Stimulated activated CD8-positive, alpha-beta memory T cell treated with anti-CD3 and anti-CD28 coated beads, Interleukin-7, amount 100 ng/mL, for 24 hours (primary cell): ENCODE measurements around the gene ZNF275.
"Not testable (repeated sequence)": the region's sequence is repeated elsewhere in the genome, so short reads cannot be mapped to it uniquely, and the experiment has no call there.

Source experiments
- DNase-seq: peaks from one replicate; pipeline ENCODE4 v3.0.0-alpha.2; 2020; ENCODE audit warnings: low read depth

Gene ZNF275

GRCh38 chrX:153333821-153334653 is at the start of gene ZNF275:
TSS of gene ZNF275 (plus strand) at chrX:153334153. CDS start at chrX:153336680, 2,527 bp downstream.
- DNase-seq: peak; percentile 39

DNA sequence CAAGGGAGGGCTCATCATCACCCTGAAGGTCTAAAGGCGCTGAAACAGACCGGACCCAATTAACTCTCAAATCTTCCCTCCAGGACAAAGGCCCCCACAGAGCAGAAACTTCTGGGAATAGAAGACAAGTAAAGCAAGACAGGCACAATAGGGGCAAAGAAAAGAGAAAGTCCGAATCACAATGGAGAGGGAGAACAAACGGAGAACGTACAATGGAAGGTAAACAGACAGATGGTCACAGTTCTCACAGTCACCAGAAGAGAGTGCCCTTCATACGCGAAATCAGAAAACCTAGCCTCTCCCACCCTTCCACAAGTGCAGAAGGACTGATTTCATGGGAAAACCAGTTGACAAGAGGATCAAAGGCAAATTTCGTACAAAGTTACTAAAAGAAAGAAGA is 48.3 kb upstream of the ZNF275 start:
- not testable (repeated sequence) for DNase-seq

DNA sequence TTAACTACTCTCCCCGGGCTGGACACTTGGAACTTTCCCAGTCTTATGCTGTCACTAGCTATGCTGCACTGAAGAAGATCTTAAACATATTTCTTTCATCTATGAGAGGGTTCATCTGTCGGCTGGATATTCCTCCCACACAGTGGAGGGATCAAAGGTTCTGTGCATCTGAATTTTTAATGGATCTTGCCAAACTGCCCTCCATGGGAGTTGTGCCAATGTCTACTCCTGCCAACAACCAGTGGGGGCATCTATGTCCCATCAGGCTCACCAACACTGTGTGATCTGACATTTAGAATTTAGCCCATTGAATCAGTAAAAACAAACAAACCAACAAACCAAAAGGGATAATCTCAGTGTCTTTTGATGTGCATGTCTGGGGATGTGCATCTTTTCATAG is 45.1 kb upstream of the ZNF275 start:
- not testable (repeated sequence) for DNase-seq

DNA sequence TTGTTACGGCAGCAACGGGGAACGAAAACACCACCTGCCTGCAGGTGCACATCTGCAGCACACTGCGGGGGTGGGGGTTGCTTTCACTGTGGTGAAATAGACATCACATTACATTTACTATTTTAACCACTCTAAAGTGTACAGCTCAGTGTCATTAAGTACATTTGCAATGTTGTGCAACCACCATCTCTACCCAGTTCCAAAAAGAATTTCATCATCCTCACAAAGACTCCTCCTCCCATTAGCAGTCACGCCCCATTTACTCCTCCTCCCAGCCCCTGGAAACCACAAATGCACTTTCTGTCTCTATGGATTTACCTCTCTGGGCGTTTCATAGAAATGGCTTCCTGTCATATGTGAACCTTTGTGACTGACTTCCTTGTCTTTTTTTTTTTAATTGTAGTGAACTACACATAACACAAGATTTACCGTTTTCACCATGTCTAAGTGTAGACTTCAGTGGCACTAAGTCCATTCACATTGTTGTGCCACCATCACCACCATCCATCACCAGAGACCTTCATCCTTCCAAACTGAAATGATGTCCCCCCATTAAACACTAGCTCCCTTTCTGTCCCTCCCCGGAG is 40.4 kb upstream of the ZNF275 start:
- DNase-seq: not testable (repeated sequence)

DNA sequence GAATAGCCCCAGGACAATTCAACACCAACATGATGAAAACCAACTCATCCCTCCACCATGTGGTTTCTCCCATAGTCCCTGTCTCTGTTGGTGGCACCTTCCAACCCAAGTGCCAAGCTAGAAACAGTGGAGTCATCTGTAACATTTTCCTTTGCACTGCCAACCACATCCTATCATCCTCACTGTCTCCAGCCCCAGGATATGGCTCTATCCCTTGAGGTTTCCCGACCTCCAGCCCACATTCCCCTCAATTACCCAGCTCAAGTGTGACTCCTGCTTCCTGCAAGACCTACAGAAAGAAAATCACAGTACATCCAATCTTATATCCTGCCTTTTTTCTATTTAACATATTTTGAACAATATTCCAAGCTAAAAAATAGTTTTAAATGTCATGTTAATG is 36.6 kb upstream of the ZNF275 start:
- DNase-seq: no peak

DNA sequence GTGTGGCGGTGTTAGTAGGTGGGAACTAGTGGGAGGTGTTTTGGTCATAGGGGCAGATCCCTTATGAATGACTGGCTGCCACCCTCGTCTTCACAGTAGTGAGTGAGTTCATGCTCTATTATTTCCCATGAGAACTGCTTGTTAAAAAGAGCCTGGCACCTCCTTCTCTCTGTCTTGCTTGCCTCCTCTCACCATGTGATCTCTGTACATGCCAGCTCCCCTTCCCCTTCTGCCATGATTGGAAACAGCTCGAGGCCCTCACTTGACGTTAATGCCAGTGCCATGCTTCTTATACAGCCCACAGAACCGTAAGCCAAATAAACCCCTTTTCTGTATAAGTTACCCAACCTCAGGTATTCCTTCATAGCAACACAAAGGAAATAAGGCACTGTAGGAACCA is 34.1 kb upstream of the ZNF275 start:
- DNase-seq: no peak

- no peak for DNase-seq
Measured at GRCh38 chrX:153301746-153302145, 32.2 kb upstream of the ZNF275 start.

DNA sequence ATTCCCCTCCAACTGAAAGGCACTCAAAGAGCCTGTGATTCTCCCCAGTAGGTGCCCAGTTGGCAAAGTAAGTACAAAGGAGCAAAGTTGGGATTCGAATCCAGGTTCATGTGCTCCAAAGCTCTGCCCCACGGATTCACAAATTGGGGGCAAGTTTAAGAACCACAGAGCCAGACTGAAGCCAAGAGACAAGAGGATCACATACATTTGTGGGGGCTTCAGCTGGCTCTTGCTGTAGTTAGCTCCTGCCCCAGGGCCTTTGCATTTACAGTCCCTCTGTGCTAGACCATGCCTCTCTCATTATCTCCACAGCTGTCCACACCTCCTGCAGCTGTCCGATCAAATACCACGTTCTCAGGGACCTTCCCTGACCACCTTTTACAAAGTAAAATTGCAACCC is 31.2 kb upstream of the ZNF275 start:
- no peak for DNase-seq

- DNase-seq: no peak
Measured at GRCh38 chrX:153303276-153304262, 30.4 kb upstream of the ZNF275 start.

- no peak for DNase-seq
Measured at GRCh38 chrX:153304988-153305736, 28.8 kb upstream of the ZNF275 start.

- DNase-seq: no peak
Measured at GRCh38 chrX:153305972-153306371, 28.0 kb upstream of the ZNF275 start.

- DNase-seq: no peak
Measured at GRCh38 chrX:153306527-153307115, 27.3 kb upstream of the ZNF275 start.

DNA sequence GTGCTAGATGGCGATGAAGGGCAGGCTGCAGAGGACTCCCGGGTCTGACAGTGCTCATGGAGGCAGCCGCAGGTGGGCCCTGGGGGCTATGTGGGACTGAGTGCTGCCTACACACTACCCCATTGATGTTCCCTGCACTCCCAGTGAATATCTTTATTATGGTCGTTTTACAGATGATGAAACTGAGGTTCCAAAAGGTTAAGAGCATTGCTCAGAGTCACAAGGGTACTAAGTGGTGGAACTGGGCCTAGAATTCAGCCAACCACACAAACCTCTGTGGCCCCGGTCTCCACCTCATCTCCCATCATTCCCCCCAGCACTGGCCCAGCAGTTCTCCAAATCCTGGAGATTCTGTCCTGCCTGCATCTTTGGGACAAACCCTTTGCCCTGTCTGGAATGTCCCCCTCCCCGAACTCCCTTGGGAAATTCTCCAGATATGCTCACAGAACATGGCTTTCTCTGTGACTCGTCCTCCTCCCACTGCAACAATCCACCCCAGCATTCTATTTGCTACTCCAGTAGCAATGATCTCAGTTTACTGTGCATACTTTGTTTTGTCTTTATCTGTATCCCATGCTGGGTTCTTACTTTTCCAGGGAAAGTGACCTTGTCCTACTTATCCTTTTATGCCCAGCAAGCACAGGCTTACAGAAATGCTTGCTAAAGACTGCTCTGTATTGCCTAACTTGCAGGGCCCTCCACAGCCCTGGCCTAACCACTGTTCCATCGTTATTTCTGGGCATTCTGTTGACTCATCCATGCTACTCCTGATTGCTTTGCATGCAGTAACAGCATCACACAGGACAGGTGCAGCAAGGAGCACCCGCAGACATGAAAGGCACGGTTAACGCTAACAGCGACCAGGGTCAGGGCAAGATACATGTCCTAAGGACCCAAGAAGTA is 26.4 kb upstream of the ZNF275 start:
- DNase-seq: no peak

GRCh38 chrX:153310901-153311300 is 23.1 kb upstream of the ZNF275 start:
- no peak for DNase-seq

DNA sequence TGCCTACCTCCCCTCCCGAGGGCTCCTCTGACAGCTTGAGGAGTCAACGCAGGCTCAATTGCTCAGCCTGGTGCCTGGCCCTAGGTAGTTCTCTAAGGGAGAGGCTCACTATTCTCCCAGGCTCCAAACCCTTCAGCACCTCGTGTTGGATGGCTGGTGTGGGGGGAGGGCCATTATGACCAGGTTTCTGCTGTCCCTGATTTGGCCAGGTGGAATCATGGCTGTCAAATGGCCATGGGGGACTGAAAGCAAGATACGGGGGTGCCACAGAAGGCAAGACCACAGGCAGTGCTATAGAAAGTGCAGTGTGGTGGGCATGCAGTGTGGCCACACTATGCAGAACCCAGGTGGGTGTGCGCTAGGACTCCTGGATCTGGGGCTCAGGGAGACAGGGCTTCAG is 21.9 kb upstream of the ZNF275 start:
- no peak for DNase-seq

DNA sequence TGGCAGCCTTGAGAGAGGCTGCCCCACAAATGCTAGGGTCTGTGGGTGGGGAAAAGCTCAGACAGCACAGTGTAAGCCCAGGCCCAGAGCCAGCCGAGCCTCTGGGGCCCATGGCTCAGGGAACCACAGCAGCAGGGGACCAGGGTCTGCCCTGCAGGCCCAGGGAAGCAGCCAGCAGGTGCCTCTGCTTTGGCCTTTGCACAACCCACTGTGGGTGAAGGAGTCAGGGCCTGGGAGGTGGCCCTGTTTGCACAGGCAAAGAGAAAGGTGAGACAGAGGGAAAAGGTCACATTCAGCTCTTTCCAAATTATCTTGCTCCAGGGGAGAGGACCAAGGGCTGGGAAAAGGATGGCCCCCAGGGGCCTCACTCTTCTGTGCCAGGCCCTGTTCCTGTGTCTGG is 21.1 kb upstream of the ZNF275 start:
- DNase-seq: no peak

- no peak for DNase-seq
Measured at GRCh38 chrX:153317306-153317705, 16.6 kb upstream of the ZNF275 start.

- DNase-seq: no peak
Measured at GRCh38 chrX:153317996-153318722, 15.8 kb upstream of the ZNF275 start.

- DNase-seq: no peak
Measured at GRCh38 chrX:153318811-153319210, 15.1 kb upstream of the ZNF275 start.
